Measurements from ENCODE around the gene SARDH. TPM values are rescaled to one million over a fixed set of nuclear protein-coding genes. Genes with fewer than 3 reads are reported as not detected.

The SARDH gene
- total RNA-seq, 2 experiments from 2014 or later: 17.7 to 18.5 TPM

- Mint-ChIP-seq H3K4me3 (no peak overlapping the region), H3K27ac (no peak overlapping the region)
Measured at GRCh38 chr9:133737071-133737773, 930 bp downstream of the SARDH start.

GRCh38 chr9:133735931-133736330 is 2.2 kb downstream of the SARDH start:
- Histone ChIP-seq H3K4me3 (ENCODE audit: low read length) (no peak overlapping the region), H3K9me3 (ENCODE audit: control insufficient read depth in 1 of 2, insufficient read depth in 1 of 2, low read length in 2 of 2) (no peaks in the 10 kb centered on the region), H3K36me3 (ENCODE audit: insufficient read depth, low read length) (no peaks in the 10 kb centered on the region), H3K4me1 (ENCODE audit: insufficient read depth, low read length) (peaks cover 15% of the 10 kb centered on the region), H3K27me3 (ENCODE audit: control insufficient read depth in 1 of 2, insufficient read depth in 2 of 2, low read length in 2 of 2) (no peaks in the 10 kb centered on the region), H3K27ac (ENCODE audit: low read depth in 1 of 2, low read length in 2 of 2) (no peak overlapping the region)
- H3K27ac Mint-ChIP-seq: no peak overlapping the region
- H3K9me3 Mint-ChIP-seq: no peaks in the 10 kb centered on the region
- intact Hi-C loops (cut with DNase I, micrococcal nuclease): no loop called here
- CTCF ChIA-PET: no interaction called here
- no peak for TF ChIP-seq CTCF (IDR thresholded peaks at IDR 0.05)
- H3K36me3 Mint-ChIP-seq (ENCODE audit: low read depth): no peaks in the 10 kb centered on the region
- DNase-seq (no peak), ATAC-seq (ENCODE audit: poor library complexity) (no peak)
- POLR2A ChIA-PET: no interaction called here
- no peaks in the 10 kb centered on the region for H3K27me3 Mint-ChIP-seq
- peaks cover 9% of the 10 kb centered on the region for H3K4me1 Mint-ChIP-seq (ENCODE audit: low read depth)
- no peak overlapping the region for H3K4me3 Mint-ChIP-seq

More at GRCh38 chr9:133737071-133737773, 930 bp downstream of the SARDH start:
- POLR2A ChIA-PET: no interaction called here
- intact Hi-C loops (cut with DNase I, micrococcal nuclease): no loop called here
- no peaks in the 10 kb centered on the region for H3K9me3 ChIP-seq (ENCODE audit: control insufficient read depth in 1 of 2, insufficient read depth in 1 of 2, low read length in 2 of 2)
- Mint-ChIP-seq H3K4me1 (ENCODE audit: low read depth) (peaks cover 9% of the 10 kb centered on the region), H3K27me3 (no peaks in the 10 kb centered on the region), H3K36me3 (ENCODE audit: low read depth) (no peaks in the 10 kb centered on the region), H3K9me3 (no peaks in the 10 kb centered on the region)
- CTCF ChIA-PET: no interaction called here
- H3K36me3 ChIP-seq (ENCODE audit: insufficient read depth, low read length): no peaks in the 10 kb centered on the region
- H3K27ac ChIP-seq (ENCODE audit: low read depth in 1 of 2, low read length in 2 of 2): no peak overlapping the region
- H3K4me1 ChIP-seq (ENCODE audit: insufficient read depth, low read length): peaks cover 15% of the 10 kb centered on the region
- ATAC-seq (ENCODE audit: poor library complexity): no peak
- no peak for TF ChIP-seq CTCF (IDR thresholded peaks at IDR 0.05)
- no peaks in the 10 kb centered on the region for H3K27me3 ChIP-seq (ENCODE audit: control insufficient read depth in 1 of 2, insufficient read depth in 2 of 2, low read length in 2 of 2)
- H3K4me3 ChIP-seq (ENCODE audit: low read length): no peak overlapping the region
- no peak for DNase-seq

- H3K36me3 Mint-ChIP-seq (ENCODE audit: low read depth): no peaks in the 10 kb centered on the region
- H3K4me1 ChIP-seq (ENCODE audit: insufficient read depth, low read length): peaks cover 15% of the 10 kb centered on the region
- H3K4me3 Mint-ChIP-seq: no peak overlapping the region
- ChIA-PET CTCF (no interaction called here), POLR2A (no interaction called here)
- H3K27me3 Mint-ChIP-seq: no peaks in the 10 kb centered on the region
- no peak overlapping the region for H3K4me3 ChIP-seq (ENCODE audit: low read length)
- ATAC-seq (ENCODE audit: poor library complexity): no peak
- H3K4me1 Mint-ChIP-seq (ENCODE audit: low read depth): peaks cover 9% of the 10 kb centered on the region
- no peaks in the 10 kb centered on the region for H3K9me3 Mint-ChIP-seq
- intact Hi-C loops (cut with DNase I, micrococcal nuclease): no loop called here
- no peaks in the 10 kb centered on the region for H3K27me3 ChIP-seq (ENCODE audit: control insufficient read depth in 1 of 2, insufficient read depth in 2 of 2, low read length in 2 of 2)
- H3K27ac Mint-ChIP-seq: no peak overlapping the region
- no peaks in the 10 kb centered on the region for H3K36me3 ChIP-seq (ENCODE audit: insufficient read depth, low read length)
- DNase-seq: no peak
- H3K9me3 ChIP-seq (ENCODE audit: control insufficient read depth in 1 of 2, insufficient read depth in 1 of 2, low read length in 2 of 2): no peaks in the 10 kb centered on the region
- TF ChIP-seq CTCF (IDR thresholded peaks at IDR 0.05): no peak
- H3K27ac ChIP-seq (ENCODE audit: low read depth in 1 of 2, low read length in 2 of 2): no peak overlapping the region
Measured at GRCh38 chr9:133735415-133735775, 2.8 kb downstream of the SARDH start.

All from CD4-positive, alpha-beta T cell (primary cell).